Gastrocnemius medialis (tissue), 4 donors: ENCODE results near the gene RSF1. TPM values are rescaled to one million over a fixed set of nuclear protein-coding genes. Genes with fewer than 3 reads are reported as not detected.

Source experiments
- ATAC-seq, 2 donors: fragments of 150-250 bp; one replicate each; pipeline ENCODE4 v1.9.1; 2016
- DNase-seq, 2 donors: peaks; one replicate each; pipeline ENCODE4 v3.0.0-alpha.2; 2019
- H3K27ac ChIP-seq, 4 donors: fragments of 200-600 bp; sonication (generic); 1 replicate in 1 of 4; 2 replicates in 3 of 4; pipeline ENCODE4 v1.5.1; 2016 to 2018; ENCODE audit warnings: mild to moderate bottlenecking in 2 of 4, moderate library complexity in 1 of 4
- H3K27me3 ChIP-seq, 3 donors: fragments of 200-600 bp; sonication (generic) in 2 of 3; 1 replicate in 1 of 3; 2 replicates in 2 of 3; pipeline versions ENCODE4 v1.5.1 to v1.6.0; 2016 to 2019; ENCODE audit warnings: mild to moderate bottlenecking in 1 of 3, moderate library complexity in 1 of 3
- H3K36me3 ChIP-seq, 2 donors: fragments of 200-600 bp; sonication (generic) in 1 of 2; one replicate each; pipeline ENCODE4 v1.5.1; 2017 to 2018
- H3K4me1 ChIP-seq, 2 donors: fragments of 200-600 bp; sonication (generic) in 1 of 2; one replicate each; pipeline ENCODE4 v1.5.1; 2016 to 2017; ENCODE audit warnings: mild to moderate bottlenecking in 2 of 2
- H3K4me3 ChIP-seq, 4 donors: fragments of 200-600 bp; sonication (generic) in 3 of 4; 1 replicate in 1 of 4; 2 replicates in 3 of 4; pipeline ENCODE4 v1.5.1; 2016 to 2019; ENCODE audit warnings: mild to moderate bottlenecking in 2 of 4
- H3K9me3 ChIP-seq, 3 donors: fragments of 200-600 bp; sonication (generic) in 2 of 3; 1 replicate in 1 of 3; 2 replicates in 2 of 3; pipeline ENCODE4 v1.5.1; 2016 to 2019
- POLR2A ChIP-seq, 2 donors: fragments of 450-650 bp; IDR thresholded peaks; one replicate each; pipeline ENCODE4 v1.6.1; 2017; ENCODE audit warnings: antibody characterized with exemption in 2 of 2, mild to moderate bottlenecking in 2 of 2, moderate library complexity in 2 of 2
- in situ Hi-C, 4 donors: fragments of 200-750 bp; cut with MboI; loops; one replicate each; pipeline versions ENCODE4 v1.15.0 to v1.8.0; 2017; ENCODE audit warnings: low sequenced_read_pairs in 4 of 4
- intact Hi-C: fragments of 100-400 bp; cut with DNase I; formaldehyde crosslinking; loops from one replicate; pipeline ENCODE4 v1.15.1; 2023; ENCODE audit warnings: low total_unique reads
- total RNA-seq, 4 donors: library from RNA; depleted of rRNA; stranded (reverse); fragments of >200 nt; gene quantifications; one replicate each; pipeline versions ENCODE4 v1.1.0 to v1.2.3, GENCODE V29; 2016
- TF ChIP-seq, protein P1 (sequence below), 5 experiments: fragments of 450-650 bp in 3 of 5; fragments of 200-600 bp in 2 of 5; sonication (generic) in 2 of 5; IDR thresholded peaks in 4 of 5; conservative IDR thresholded peaks in 1 of 5; 1 replicate in 4 of 5; 2 replicates in 1 of 5; pipeline ENCODE4 v1.5.1; 2016 to 2019; ENCODE audit warnings: antibody characterized with exemption in 5 of 5, mild to moderate bottlenecking in 3 of 5, moderate library complexity in 3 of 5

The RSF1 gene
- total RNA-seq, 4 donors from 2014 or later: 17.9 to 48.4 (median 45.7) TPM

DNA sequence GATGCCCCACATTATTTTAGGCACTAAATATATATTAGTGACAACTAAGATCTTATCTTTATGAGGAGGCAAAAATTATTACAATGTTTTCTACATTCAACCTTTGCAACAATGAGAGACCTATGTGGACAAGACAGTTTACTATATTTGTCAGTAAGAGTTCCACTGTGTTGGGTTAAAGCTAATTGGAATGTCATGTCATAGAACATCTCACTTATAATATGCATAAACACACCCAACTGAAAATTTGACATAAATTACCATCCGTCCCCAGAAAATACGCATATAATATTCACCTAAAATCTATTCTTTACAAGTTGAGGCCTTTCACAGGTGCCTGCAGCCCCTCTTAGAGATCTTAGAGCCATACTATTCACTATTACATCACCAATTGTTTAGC is 84.0 kb downstream of the RSF1 start:
- no peak for TF ChIP-seq POLR2A (IDR thresholded peaks at IDR 0.05)
- TF ChIP-seq, protein P1, sequence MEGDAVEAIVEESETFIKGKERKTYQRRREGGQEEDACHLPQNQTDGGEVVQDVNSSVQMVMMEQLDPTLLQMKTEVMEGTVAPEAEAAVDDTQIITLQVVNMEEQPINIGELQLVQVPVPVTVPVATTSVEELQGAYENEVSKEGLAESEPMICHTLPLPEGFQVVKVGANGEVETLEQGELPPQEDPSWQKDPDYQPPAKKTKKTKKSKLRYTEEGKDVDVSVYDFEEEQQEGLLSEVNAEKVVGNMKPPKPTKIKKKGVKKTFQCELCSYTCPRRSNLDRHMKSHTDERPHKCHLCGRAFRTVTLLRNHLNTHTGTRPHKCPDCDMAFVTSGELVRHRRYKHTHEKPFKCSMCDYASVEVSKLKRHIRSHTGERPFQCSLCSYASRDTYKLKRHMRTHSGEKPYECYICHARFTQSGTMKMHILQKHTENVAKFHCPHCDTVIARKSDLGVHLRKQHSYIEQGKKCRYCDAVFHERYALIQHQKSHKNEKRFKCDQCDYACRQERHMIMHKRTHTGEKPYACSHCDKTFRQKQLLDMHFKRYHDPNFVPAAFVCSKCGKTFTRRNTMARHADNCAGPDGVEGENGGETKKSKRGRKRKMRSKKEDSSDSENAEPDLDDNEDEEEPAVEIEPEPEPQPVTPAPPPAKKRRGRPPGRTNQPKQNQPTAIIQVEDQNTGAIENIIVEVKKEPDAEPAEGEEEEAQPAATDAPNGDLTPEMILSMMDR (IDR thresholded peaks at IDR 0.05 in 4 of 5, conservative IDR thresholded peaks at IDR 0.05 in 1 of 5): no peak
- no peak for ATAC-seq
- in situ Hi-C loops: no loop called here

DNA sequence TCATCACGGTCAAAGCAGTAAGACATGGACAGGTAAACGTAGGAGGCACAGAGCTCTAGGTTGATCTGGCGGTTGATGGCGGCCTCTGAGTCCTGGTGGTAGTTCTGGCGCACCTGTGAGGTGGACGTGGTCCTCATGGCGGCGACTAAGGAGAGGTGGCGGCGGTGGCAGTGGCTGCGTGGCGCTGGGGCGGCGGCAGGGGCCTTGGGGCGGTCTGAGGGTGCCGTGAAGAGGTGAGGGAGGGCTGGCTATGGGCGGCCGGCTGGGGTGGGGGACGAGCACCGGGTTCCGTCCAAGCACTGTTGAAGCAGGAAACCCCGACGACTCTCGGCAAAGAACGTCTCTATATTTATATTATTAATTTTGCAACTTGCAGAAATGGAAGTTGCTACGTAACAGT is 85.6 kb downstream of the RSF1 start:
- H3K36me3 ChIP-seq: peaks cover 0 to 47% of the 10 kb centered on the region in 2 donors
- no peaks in the 10 kb centered on the region for H3K27me3 ChIP-seq
- intact Hi-C loops (no loop called here), in situ Hi-C loops (no loop called here)
- no peak overlapping the region for H3K4me3 ChIP-seq
- no peaks in the 10 kb centered on the region for H3K4me1 ChIP-seq
- DNase-seq (no peak), ATAC-seq (no peak)
- no peak overlapping the region for H3K27ac ChIP-seq
- H3K9me3 ChIP-seq: no peaks in the 10 kb centered on the region
- no peak for TF ChIP-seq POLR2A (IDR thresholded peaks at IDR 0.05)
- TF ChIP-seq, protein P1 (IDR thresholded peaks at IDR 0.05 in 4 of 5, conservative IDR thresholded peaks at IDR 0.05 in 1 of 5): no peak

More for the DNA sequence above, 84.0 kb downstream of the RSF1 start:
- H3K36me3 ChIP-seq: peaks cover 0 to 46% of the 10 kb centered on the region in 2 donors
- H3K9me3 ChIP-seq: no peaks in the 10 kb centered on the region
- no peak overlapping the region for H3K27ac ChIP-seq
- H3K4me3 ChIP-seq: no peak overlapping the region
- no peaks in the 10 kb centered on the region for H3K27me3 ChIP-seq
- intact Hi-C loops: no loop called here
- H3K4me1 ChIP-seq: no peaks in the 10 kb centered on the region
- no peak for DNase-seq

DNA sequence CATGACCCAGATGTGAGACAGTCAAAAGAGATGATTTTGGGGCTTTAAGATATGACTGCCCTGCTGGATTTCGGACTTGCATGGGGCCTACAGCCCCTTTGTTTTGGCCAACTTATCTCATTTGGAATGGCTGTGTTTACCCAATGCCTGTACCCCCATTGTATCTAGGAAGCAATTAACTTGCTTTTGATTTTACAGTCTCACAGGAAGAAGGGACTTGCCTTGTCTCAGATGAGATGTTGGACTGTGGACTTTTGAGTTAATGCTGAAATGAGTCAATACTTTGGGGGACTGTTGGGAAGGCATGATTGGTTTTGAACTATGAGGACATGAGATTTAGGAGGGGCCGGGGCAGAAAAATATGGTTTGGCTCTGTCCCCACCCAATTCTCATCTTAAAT is 88.4 kb downstream of the RSF1 start:
- intact Hi-C loops: no loop called here
- peaks cover 0 to 37% of the 10 kb centered on the region in 2 donors for H3K36me3 ChIP-seq
- H3K27ac ChIP-seq: no peak overlapping the region
- ATAC-seq: no peak
- no peak overlapping the region for H3K4me3 ChIP-seq
- no peaks in the 10 kb centered on the region for H3K9me3 ChIP-seq
- no peaks in the 10 kb centered on the region for H3K4me1 ChIP-seq
- in situ Hi-C loops: no loop called here
- no peaks in the 10 kb centered on the region for H3K27me3 ChIP-seq
- TF ChIP-seq POLR2A (IDR thresholded peaks at IDR 0.05): no peak
- TF ChIP-seq, protein P1 (IDR thresholded peaks at IDR 0.05 in 4 of 5, conservative IDR thresholded peaks at IDR 0.05 in 1 of 5): no peak
- DNase-seq: no peak

DNA sequence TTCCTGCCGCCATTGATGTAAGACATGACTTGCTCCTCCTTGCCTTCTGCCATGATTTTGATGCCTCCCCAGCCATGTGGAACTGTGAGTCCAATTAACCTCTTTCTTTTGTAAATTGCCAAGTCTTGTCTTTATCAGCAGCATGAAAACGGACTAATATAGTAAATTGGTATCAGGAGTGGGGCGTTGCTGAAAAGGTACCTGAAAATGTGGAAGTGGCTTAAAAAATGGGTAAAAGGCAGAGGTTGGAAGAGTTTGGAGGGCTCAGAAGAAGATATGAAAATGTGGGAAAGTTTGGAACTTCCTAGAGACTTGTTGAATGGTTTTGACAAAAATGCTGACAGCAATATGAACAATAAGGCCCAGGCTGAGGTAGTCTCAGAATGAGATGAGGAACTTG is 89.7 kb downstream of the RSF1 start:
- Histone ChIP-seq H3K36me3 (peaks cover 0 to 27% of the 10 kb centered on the region in 2 donors), H3K27me3 (no peaks in the 10 kb centered on the region), H3K27ac (no peak overlapping the region), H3K4me3 (no peak overlapping the region), H3K4me1 (no peaks in the 10 kb centered on the region), H3K9me3 (no peaks in the 10 kb centered on the region)
- ATAC-seq (no peak), DNase-seq (no peak)
- intact Hi-C loops (no loop called here), in situ Hi-C loops (no loop called here)
- TF ChIP-seq, protein P1 (IDR thresholded peaks at IDR 0.05 in 4 of 5, conservative IDR thresholded peaks at IDR 0.05 in 1 of 5): no peak
- no peak for TF ChIP-seq POLR2A (IDR thresholded peaks at IDR 0.05)

DNA sequence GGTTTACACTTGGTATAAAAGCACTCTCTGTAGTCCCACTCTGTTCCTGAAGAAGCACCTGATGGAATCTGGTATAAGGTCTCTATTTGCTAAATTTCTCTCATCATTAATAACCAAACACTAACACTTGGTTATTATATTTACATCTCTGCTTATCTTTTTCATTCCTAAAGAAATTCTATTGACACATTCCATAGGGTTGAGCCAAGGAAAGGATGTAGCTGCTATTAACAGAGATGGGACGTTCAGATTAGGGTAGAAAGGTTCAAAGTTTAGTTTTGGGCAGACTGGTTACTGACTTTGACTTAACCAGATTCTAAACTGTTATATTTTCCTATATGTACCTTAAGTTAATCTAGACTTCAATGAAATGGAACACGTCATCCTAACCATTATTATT is 91.5 kb downstream of the RSF1 start:
- DNase-seq: no peak
- peaks cover 0 to 26% of the 10 kb centered on the region in 2 donors for H3K36me3 ChIP-seq
- no peaks in the 10 kb centered on the region for H3K4me1 ChIP-seq
- ATAC-seq: no peak
- H3K9me3 ChIP-seq: no peaks in the 10 kb centered on the region
- TF ChIP-seq POLR2A (IDR thresholded peaks at IDR 0.05): no peak
- TF ChIP-seq, protein P1 (IDR thresholded peaks at IDR 0.05 in 4 of 5, conservative IDR thresholded peaks at IDR 0.05 in 1 of 5): no peak
- intact Hi-C loops: no loop called here
- in situ Hi-C loops: no loop called here
- no peak overlapping the region for H3K27ac ChIP-seq
- H3K27me3 ChIP-seq: no peaks in the 10 kb centered on the region
- no peak overlapping the region for H3K4me3 ChIP-seq
